Measurements from ENCODE around the gene DIS3L.
A peak's percentile ranks its signal among the peaks of the same experiment; 100 is the strongest.
"Not testable (repeated sequence)": the region's sequence is repeated elsewhere in the genome, so short reads cannot be mapped to it uniquely, and the experiment has no call there.

Gene DIS3L

GRCh38 chr15:66278671-66279070 lies 14.7 kb upstream of the DIS3L start:
- no peak for DNase-seq

GRCh38 chr15:66284271-66284670 lies 9.1 kb upstream of the DIS3L start:
- DNase-seq = no peak

- no peak for DNase-seq
These were observed 7.7 kb upstream of the DIS3L start for GRCh38 chr15:66285533-66286280.

- peak; percentile 38 for DNase-seq
These were observed 5.8 kb upstream of the DIS3L start for GRCh38 chr15:66287461-66288057.

- DNase-seq = no peak
These were observed 5.3 kb upstream of the DIS3L start for GRCh38 chr15:66288093-66288492.

GRCh38 chr15:66288551-66289185 lies 4.7 kb upstream of the DIS3L start:
- no peak for DNase-seq

GRCh38 chr15:66290007-66290406 lies 3.4 kb upstream of the DIS3L start:
- DNase-seq = no peak

GRCh38 chr15:66290518-66290917 lies 2.9 kb upstream of the DIS3L start:
- no peak for DNase-seq

GRCh38 chr15:66291816-66292570 lies 1.4 kb upstream of the DIS3L start:
- peak; percentile 26 for DNase-seq

GRCh38 chr15:66292571-66293418 lies 573 bp upstream of the DIS3L start:
- no peak for DNase-seq

- peak; percentile 89 for DNase-seq
These were observed 976 bp downstream of the DIS3L start for GRCh38 chr15:66294157-66294931.

GRCh38 chr15:66294932-66295235 lies 1.5 kb downstream of the DIS3L start:
- DNase-seq = no peak

- DNase-seq = no peak
These were observed 2.8 kb downstream of the DIS3L start for GRCh38 chr15:66296186-66296585.

GRCh38 chr15:66298803-66299251 lies 5.5 kb downstream of the DIS3L start:
- peak; percentile 8 for DNase-seq

GRCh38 chr15:66302489-66303278 lies 9.3 kb downstream of the DIS3L start:
- DNase-seq = no peak

GRCh38 chr15:66304425-66304824 lies 11.1 kb downstream of the DIS3L start:
- not testable (repeated sequence) for DNase-seq

- DNase-seq = no peak
These were observed 13.0 kb downstream of the DIS3L start for GRCh38 chr15:66306381-66306780.

- DNase-seq = no peak
These were observed 15.2 kb downstream of the DIS3L start for GRCh38 chr15:66308531-66308930.

- no peak for DNase-seq
These were observed 16.5 kb downstream of the DIS3L start for GRCh38 chr15:66309828-66310227.

GRCh38 chr15:66310786-66311185 lies 17.4 kb downstream of the DIS3L start:
- no peak for DNase-seq

- DNase-seq = no peak
These were observed 18.8 kb downstream of the DIS3L start for GRCh38 chr15:66312144-66312543.
